Measurements from ENCODE around the gene MRPL54.

The MRPL54 gene

GRCh38 chr19:3762501-3763459 lies at the start of gene MRPL54:
Gene MRPL54, plus strand, starts transcription at chr19:3762682. Its CDS starts 19 bp downstream, at chr19:3762701.
- peak; percentile 97 to 99 for DNase-seq (ENCODE audit: low read depth in 1 of 2, low spot score in 1 of 2)

GRCh38 chr19:3716147-3716668 lies 46.3 kb upstream of the MRPL54 start:
- no peak for DNase-seq (ENCODE audit: low read depth in 1 of 2, low spot score in 1 of 2)

GRCh38 chr19:3719868-3720267 lies 42.6 kb upstream of the MRPL54 start:
- no peak for DNase-seq (ENCODE audit: low read depth in 1 of 2, low spot score in 1 of 2)

- DNase-seq (ENCODE audit: low read depth in 1 of 2, low spot score in 1 of 2): no peak
Observed at GRCh38 chr19:3720349-3720917, 42.0 kb upstream of the MRPL54 start.

DNA sequence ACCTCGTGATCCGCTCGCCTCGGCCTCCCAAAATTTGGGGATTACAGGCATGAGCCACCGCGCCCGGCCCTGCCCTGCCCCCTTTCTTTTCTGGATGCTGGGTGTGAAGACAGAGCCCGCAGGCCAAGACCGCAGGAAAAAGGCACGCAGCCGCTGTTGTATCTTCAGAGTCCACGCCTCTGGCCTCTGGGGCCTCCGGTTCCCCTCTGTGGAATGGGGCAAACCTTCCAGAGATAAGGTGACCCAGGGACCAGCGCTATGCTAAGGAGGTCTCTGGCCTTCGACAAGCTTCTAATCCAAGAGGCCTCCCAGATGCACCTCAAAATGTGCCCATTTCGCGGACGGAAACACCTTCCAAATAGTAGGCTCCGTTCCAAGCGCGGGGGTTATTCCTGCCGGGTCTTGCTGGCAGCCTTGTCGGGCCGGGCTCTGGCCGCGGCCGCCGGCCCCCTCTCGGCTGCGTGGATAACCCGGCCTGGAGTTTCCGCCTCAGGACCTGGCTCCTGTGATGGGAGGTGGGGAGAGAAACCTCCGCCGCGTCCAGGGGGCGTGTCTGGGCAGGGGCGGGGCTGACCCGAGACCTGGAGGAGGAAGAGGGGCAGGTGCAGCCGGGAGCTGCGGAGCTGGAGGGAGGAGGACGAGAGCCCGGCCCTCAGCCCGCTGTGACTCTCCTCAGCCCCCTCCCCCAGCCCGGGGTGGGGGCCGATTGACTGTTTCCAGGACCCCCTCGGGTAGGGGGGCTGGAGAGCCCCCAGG lies 41.2 kb upstream of the MRPL54 start:
- peak; percentile 81 to 82 for DNase-seq (ENCODE audit: low read depth in 1 of 2, low spot score in 1 of 2)

DNA sequence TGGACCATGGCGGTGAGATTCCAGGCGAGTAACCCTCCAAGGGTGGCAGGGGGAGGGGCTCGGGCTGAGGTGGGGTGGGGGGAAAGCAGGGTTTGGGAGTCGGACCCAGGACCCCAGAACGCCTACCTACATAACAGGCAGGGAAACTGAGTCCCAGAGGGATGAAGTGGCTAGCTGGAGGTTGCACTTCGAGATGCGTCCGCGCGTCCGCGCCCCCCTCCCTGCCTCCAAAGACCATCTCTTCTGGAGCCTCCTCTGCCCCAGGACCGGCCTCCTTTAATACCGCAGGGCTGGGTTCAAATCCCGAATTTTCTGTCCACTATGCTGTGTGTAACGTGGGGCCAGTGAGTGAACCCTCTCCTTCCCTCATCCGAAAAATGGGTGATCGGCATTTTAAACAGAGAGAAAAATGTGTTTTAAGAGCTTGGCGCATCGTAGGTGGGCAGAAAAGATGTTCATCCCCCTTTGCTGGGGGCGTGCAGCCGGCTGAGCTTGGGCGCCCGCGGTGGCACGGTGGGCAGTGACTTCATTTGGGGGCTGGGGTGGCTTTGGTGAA lies 40.5 kb upstream of the MRPL54 start:
- no peak for DNase-seq (ENCODE audit: low read depth in 1 of 2, low spot score in 1 of 2)

- no peak for DNase-seq (ENCODE audit: low read depth in 1 of 2, low spot score in 1 of 2)
Observed at GRCh38 chr19:3722443-3723109, 39.9 kb upstream of the MRPL54 start.

- DNase-seq (ENCODE audit: low read depth in 1 of 2, low spot score in 1 of 2): no peak
Observed at GRCh38 chr19:3723110-3723488, 39.4 kb upstream of the MRPL54 start.

GRCh38 chr19:3723883-3724282 lies 38.6 kb upstream of the MRPL54 start:
- no peak for DNase-seq (ENCODE audit: low read depth in 1 of 2, low spot score in 1 of 2)

- DNase-seq (ENCODE audit: low read depth in 1 of 2, low spot score in 1 of 2): no peak
Observed at GRCh38 chr19:3725121-3725520, 37.4 kb upstream of the MRPL54 start.

DNA sequence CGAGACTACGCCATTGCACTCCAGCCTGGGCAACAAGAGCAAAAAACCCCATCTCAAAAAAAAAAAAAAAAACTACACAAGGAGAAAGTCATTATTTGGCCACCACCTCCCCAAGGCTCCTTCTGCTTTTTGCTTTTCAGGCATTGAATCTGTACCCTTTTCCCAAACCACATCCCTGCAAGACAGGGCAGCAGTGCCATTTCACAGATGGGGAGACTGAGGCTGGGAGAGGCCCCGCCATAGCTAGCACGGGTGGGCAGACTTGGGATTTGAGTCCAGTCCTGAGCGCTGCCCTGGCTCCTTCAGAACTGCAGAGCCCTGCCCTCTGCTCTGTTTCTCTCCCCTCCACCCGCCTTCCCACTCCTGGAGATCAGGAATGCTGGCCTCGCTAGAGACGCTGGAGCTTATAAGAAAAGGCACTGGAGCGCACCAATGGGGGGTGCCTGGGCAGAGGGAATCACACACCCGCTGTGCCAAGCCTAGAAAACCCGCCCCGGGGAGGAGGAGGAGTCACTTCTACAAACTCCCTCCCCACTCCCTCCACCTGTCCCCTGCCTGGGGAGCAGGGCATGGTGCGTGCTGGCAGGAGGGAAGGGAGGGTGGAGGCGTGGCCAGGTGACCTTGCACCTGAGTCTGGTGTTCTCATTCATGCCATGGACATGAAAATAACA lies 36.7 kb upstream of the MRPL54 start:
- no peak for DNase-seq (ENCODE audit: low read depth in 1 of 2, low spot score in 1 of 2)

DNA sequence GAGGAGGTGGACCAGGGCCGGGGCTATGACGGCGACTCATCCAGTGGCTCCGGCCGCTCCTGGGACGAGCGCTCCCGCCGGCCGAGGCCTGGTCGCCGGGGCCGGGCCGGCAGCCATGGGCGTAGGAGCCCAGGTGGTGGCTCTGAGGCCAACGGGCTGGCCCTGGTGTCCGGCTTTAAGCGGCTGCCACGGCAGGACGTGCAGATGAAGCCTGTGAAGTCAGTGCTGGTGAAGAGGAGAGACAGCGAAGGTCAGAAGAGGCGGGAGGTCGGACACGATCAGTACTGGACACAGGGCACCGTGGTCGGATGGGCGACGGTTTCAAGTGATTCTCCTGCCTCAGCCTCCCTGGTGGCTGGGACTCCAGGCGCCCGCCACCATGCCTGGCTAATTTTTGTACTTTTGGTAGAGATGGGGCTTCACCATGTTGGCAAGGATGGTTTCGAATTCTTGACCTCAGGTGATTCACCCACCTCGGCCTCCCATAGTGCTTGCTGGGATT lies 32.0 kb upstream of the MRPL54 start:
- DNase-seq (ENCODE audit: low read depth in 1 of 2, low spot score in 1 of 2): no peak

GRCh38 chr19:3732108-3732507 lies 30.4 kb upstream of the MRPL54 start:
- DNase-seq (ENCODE audit: low read depth in 1 of 2, low spot score in 1 of 2): no peak

DNA sequence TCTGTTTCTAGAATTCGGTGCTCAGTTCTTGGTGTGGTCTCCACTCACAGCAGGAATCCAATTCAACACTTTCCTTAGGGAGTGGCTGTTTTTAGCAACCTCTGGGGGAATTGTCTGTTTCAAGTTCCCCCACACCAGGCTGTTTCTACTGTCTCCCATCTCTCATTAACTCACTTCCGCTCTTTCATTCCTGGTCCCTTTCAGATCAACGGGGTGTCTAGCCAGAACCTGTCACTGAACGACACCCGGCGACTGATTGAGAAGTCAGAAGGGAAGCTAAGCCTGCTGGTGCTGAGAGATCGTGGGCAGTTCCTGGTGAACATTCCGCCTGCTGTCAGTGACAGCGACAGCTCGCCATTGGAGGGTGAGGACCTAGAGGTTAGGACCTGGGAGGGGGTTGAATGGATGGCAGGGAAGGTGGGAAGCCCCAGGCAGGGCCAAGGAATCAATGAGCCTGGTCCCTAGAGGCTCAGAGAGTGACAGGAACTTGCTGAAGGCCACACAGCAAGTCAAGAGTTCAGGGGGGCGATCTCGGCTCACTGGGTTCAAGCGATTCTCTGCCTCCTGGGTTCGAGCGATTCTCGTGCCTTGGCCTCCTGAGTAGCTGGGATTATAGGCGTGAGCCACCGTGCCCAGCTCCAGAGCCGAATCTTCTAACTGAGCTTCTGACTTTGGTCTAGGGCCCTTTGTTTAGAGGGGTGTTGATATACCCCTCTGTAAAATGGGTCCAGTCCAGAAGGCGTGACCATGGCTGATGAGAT lies 28.8 kb upstream of the MRPL54 start:
- DNase-seq (ENCODE audit: low read depth in 1 of 2, low spot score in 1 of 2): no peak

GRCh38 chr19:3734310-3734600 lies 28.2 kb upstream of the MRPL54 start:
- no peak for DNase-seq (ENCODE audit: low read depth in 1 of 2, low spot score in 1 of 2)

- no peak for DNase-seq (ENCODE audit: low read depth in 1 of 2, low spot score in 1 of 2)
Observed at GRCh38 chr19:3736106-3736724, 26.3 kb upstream of the MRPL54 start.

DNA sequence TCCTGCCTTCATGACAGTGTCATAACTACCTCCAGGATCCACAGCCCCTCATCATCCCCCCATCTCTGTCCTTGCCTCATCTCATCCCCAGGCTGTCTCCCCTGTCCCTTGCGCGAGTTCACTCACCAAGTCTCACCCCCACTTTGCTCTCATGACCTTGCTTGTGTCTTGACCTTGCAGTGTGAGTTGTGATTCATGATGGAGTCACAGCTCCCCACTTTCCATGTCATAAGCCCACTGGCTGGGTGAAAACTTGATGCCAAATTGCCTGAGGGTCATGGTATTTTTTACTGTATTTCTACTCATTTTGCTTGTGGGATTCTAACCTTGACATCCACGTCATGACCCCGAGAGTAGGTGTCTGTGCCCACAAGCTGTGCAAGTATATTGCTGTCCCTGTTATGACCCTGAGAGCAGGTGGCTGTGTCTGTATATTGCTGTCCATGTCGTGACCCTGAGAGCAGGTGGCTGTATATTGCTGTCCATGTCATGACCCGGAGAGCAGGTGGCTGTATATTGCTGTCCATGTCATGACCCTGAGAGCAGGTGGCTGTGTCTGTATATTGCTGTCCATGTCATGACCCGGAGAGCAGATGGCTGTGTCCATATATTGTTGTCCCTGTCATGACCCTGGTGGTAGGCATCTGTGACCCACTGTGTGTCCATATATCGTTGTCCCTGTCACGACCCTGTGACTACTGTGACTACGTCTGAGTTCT lies 24.8 kb upstream of the MRPL54 start:
- no peak for DNase-seq (ENCODE audit: low read depth in 1 of 2, low spot score in 1 of 2)

DNA sequence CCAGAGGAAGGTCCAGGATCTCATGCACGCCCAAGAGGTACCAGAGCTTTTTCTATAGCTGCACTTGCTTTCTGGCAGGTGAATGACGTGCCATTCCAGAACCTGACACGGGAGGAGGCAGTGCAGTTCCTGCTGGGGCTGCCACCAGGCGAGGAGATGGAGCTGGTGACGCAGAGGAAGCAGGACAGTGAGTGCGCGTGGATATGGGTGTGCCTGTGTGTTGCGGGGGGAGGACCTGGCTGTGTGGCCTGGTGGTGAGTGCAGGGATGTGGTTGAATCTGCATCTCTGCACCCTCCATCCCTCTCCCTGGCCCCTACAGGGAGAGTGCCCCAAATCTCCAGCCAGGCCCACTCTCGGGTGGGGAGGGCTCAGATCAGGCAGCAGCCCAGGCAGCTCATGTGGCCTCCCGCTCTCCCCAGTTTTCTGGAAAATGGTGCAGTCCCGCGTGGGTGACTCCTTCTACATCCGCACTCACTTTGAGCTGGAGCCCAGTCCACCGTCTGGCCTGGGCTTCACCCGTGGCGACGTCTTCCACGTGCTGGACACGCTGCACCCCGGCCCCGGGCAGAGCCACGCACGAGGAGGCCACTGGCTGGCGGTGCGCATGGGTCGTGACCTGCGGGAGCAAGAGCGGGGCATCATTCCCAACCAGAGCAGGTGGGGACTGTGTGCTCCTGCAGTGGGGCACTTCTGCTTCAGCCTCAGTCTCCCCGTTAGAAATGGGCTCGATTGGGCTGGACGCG lies 23.8 kb upstream of the MRPL54 start:
- DNase-seq (ENCODE audit: low read depth in 1 of 2, low spot score in 1 of 2): no peak

Data from activated T-helper 1 cell treated with anti-CD3 and anti-CD28 coated beads, Interleukin-2, amount 50 U/mL, for 16 hours (primary cell).